Heart left ventricle (tissue), 16 donors: Measurements from ENCODE around the gene COLEC12. TPM values are rescaled to one million over a fixed set of nuclear protein-coding genes. Genes with fewer than 3 reads are reported as not detected.

Experiments
- ATAC-seq, 4 donors: fragments of 200-7000 bp; cut with Tn5 transposase; one replicate each; pipeline ENCODE4 v1.9.1; 2020 to 2022; ENCODE audit warnings: moderate library complexity in 4 of 4, mild to moderate bottlenecking in 3 of 4, moderate number of reproducible peaks in 1 of 4
- DNase-seq, 5 donors: peaks; one replicate each; pipeline ENCODE4 v3.0.0-alpha.2; 2020
- H3K27ac ChIP-seq, 12 donors: fragments of 200-600 bp; sonication (generic) in 4 of 12; one replicate each; pipeline versions ENCODE4 v1.5.0 to v1.8.0; 2016 to 2022; ENCODE audit warnings: mild to moderate bottlenecking in 2 of 12
- H3K27me3 ChIP-seq, 9 donors: fragments of 200-600 bp; sonication (generic) in 2 of 9; one replicate each; pipeline versions ENCODE4 v1.5.1 to v1.8.0; 2016 to 2022; ENCODE audit warnings: mild to moderate bottlenecking in 3 of 9
- H3K36me3 ChIP-seq, 9 donors: fragments of 200-600 bp; sonication (generic) in 2 of 9; one replicate each; pipeline versions ENCODE4 v1.5.0 to v1.8.0; 2018 to 2022; ENCODE audit warnings: mild to moderate bottlenecking in 2 of 9
- H3K4me1 ChIP-seq, 12 donors: fragments of 200-600 bp; sonication (generic) in 4 of 12; one replicate each; pipeline versions ENCODE4 v1.5.0 to v1.8.0; 2016 to 2022; ENCODE audit warnings: mild to moderate bottlenecking in 3 of 12
- H3K4me3 ChIP-seq, 12 donors: fragments of 200-600 bp; sonication (generic) in 4 of 12; one replicate each; pipeline versions ENCODE4 v1.5.0 to v1.8.0; 2017 to 2022; ENCODE audit warnings: mild to moderate bottlenecking in 9 of 12, moderate library complexity in 4 of 12
- H3K9me3 ChIP-seq, 12 donors: fragments of 200-600 bp; sonication (generic) in 4 of 12; one replicate each; pipeline versions ENCODE4 v1.5.0 to v1.8.0; 2016 to 2022; ENCODE audit warnings: mild to moderate bottlenecking in 1 of 12
- POLR2A ChIP-seq, 2 donors: fragments of 450-650 bp; IDR thresholded peaks; one replicate each; pipeline ENCODE4 v1.6.1; 2017; ENCODE audit warnings: antibody characterized with exemption in 2 of 2, mild to moderate bottlenecking in 2 of 2, moderate library complexity in 2 of 2
- WGBS, 4 donors: extraction: QIAGEN DNeasy Blood & Tissue Kit in 2 of 4; methylation state at CpG; one replicate each; pipeline versions ENCODE4 v1.1.5 to v1.1.7; 2013 to 2018; 5-methylcytosine and 5-hydroxymethylcytosine counted together
- intact Hi-C, 10 donors: fragments of 100-400 bp; cut with DNase I; formaldehyde crosslinking; loops; one replicate each; pipeline versions ENCODE4 v1.11.1 to v1.14.2; 2022
- polyA plus RNA-seq, 2 donors: library from polyadenylated mRNA; stranded (reverse); fragments of 200-250 nt; gene quantifications; one replicate each; pipeline ENCODE4 v1.2.3, GENCODE V29; 2013
- total RNA-seq, 9 donors: library from RNA; depleted of rRNA in 2 of 9; stranded (reverse); fragments of >200 nt in 2 of 9; fragmentation: NEBNext Ultra II Directional in 3 of 9; extraction: Animal tissue kit (Norgen Biotek cat#: 25700) in 3 of 9; gene quantifications; one replicate each; pipeline versions ENCODE4 v1.1.0 to v1.2.4, GENCODE V29; 2016 to 2023
- TF ChIP-seq, protein P1 (sequence below), 12 donors: fragments of 200-600 bp; sonication (generic) in 4 of 12; IDR thresholded peaks; one replicate each; pipeline versions ENCODE4 v1.5.0 to v1.8.0; 2018 to 2022; ENCODE audit warnings: antibody characterized with exemption in 12 of 12, mild to moderate bottlenecking in 5 of 12
- donor health status: ischemic (EF 13 %, LVEDD 7.1; RV severe dilation, severe dysfunction).
- donor health status: healthy with polysubstance abuse.
- donor health status: DM: no; HTN: yes; CAD: no.
- donor health status: DM: no; HTN: no; CAD: no.
- donor health status: ischemic (EF 25% LVEDD 6.9; RV normal size, moderate dysfunction).
- donor health status: ischemic (EF 25% LVEDD 5.7; RV mildly dilated, moderate dysfunction).
- donor health status: healthy.
- donor health status: DM: yes; HTN: yes; CAD: no.
- donor health status: ischemic (EF 35%, LVEDD 5.7; RV mildly dilated, moderate dysfunction).
- donor health status: nonischemic (EF 11% LVEDD 7.7; RV severe dilation, severe dysfunction).
- donor health status: DM: yes; HTN: yes; CAD: no.
- donor health status: PGD.
- donor health status: ischemic (EF 29% LVEDD 5.4; RV normal size, mild dysfunction).
- donor health status: nonischemic (EF 23%, LVEDD 6.1; RV moderate dilation, normal function).

COLEC12 gene
- total and polyA plus RNA-seq, 11 donors, result 2.2 to 35.9 (median 7.9) TPM

DNA sequence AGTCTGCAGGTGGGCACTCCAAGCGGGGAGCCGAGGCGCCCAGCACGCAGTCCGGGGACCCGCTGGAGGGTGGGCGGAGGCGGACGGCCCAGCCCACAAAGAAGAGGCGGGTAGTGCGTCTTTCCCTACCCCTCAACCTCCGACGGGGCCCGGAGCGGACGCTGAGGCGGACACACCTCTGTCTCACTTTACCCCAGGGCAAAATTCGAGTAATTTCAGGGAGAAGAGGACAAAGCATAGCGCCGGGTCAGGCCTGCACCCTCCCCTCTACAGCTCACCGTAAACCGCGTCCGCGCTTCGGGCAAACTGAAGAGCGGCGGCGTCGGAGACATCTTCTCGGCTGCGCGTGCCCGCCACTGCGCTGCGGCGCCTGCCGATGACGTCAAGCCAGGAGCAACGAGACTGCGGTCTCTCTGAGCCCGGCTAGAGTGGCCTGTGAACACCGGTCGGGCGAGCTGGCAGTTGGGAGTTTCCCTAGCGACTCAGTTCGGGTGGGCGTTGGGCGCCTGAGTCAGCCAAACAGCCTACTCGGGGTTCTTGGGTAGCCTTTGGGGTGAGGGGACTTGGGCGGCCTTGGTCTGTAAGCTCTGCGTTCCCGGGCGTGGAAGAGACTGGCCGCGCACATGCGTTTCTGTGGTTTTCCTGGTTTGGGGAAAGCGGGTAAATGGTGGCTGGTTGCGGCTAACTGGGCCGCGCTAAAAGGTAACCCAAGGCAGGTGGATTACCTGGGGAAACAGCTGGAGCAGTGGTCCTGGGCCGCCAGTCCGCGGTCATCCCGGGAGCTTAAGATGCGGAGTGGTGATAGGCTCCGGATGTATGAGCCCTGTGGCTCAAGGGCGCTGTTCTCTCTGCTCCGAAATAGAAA is 232.6 kb downstream of the COLEC12 start, which contains the start of gene THOC1:
Gene THOC1, minus strand, starts transcription at position 360 of the 865 bp plus-strand sequence. Its CDS starts 28 bp downstream, at position 332.
- peak within 1 kb of the TSS; percentile 65 to 100 (median 90) for H3K4me3 ChIP-seq
- WGBS, 4 donors, result 0 to 1% (median 0%) methylated on average over 43 to 69 of the region's 69 CpGs
- TF ChIP-seq, protein P1, sequence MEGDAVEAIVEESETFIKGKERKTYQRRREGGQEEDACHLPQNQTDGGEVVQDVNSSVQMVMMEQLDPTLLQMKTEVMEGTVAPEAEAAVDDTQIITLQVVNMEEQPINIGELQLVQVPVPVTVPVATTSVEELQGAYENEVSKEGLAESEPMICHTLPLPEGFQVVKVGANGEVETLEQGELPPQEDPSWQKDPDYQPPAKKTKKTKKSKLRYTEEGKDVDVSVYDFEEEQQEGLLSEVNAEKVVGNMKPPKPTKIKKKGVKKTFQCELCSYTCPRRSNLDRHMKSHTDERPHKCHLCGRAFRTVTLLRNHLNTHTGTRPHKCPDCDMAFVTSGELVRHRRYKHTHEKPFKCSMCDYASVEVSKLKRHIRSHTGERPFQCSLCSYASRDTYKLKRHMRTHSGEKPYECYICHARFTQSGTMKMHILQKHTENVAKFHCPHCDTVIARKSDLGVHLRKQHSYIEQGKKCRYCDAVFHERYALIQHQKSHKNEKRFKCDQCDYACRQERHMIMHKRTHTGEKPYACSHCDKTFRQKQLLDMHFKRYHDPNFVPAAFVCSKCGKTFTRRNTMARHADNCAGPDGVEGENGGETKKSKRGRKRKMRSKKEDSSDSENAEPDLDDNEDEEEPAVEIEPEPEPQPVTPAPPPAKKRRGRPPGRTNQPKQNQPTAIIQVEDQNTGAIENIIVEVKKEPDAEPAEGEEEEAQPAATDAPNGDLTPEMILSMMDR (IDR thresholded peaks at IDR 0.05), result no peak
- TF ChIP-seq POLR2A (IDR thresholded peaks at IDR 0.05), result peak in 1 of 2 donors; percentile 76
- peaks cover 0 to 26% (median 24%) of the 10 kb centered on the region in 9 donors for H3K36me3 ChIP-seq
- H3K9me3 ChIP-seq, result no peaks in the 10 kb centered on the region
- ATAC-seq, result peak; percentile 97 to 99 (median 98)
- peak; percentile 93 to 96 (median 95) for DNase-seq
- intact Hi-C loops, result loop anchor here in 3 of 10 donors (5.0 kb wide), 1 partner anchor 111 kb away; the partner anchor contains the start of gene USP14 (in 3 of the 3)
- no peaks in the 10 kb centered on the region for H3K27me3 ChIP-seq
- H3K27ac ChIP-seq, result peak within 1 kb of the TSS; percentile 78 to 96 (median 90)
- peaks cover 0 to 24% (median 16%) of the 10 kb centered on the region in 12 donors for H3K4me1 ChIP-seq

DNA sequence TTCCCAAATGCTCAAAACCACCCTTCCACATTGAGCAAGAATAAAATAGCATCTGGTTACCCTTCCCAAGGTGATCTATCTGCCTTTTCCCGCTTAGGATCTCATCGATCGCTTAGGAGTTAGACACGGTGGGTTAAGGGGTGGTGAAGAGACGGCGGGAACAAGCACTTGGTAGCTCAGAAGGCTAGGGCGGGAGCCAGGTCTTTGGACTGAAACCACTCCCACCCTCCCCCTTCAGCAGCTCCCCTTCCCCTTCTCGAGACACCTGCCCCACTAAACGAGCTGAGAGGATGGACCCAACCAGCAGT is 233.2 kb downstream of the COLEC12 start:
- H3K4me3 ChIP-seq, result peak overlapping the region; percentile 65 to 100 (median 90)
- DNase-seq, result no peak
- H3K27ac ChIP-seq, result peak overlapping the region; percentile 78 to 96 (median 90)
- TF ChIP-seq, protein P1 (IDR thresholded peaks at IDR 0.05), result no peak
- no peak for TF ChIP-seq POLR2A (IDR thresholded peaks at IDR 0.05)
- intact Hi-C loops, result loop anchor here in 3 of 10 donors (5.0 kb wide), 1 partner anchor 110 kb away; the partner anchor contains the start of gene USP14 (in 3 of the 3)
- 0 to 2% (median 1%) methylated on average over 8 to 9 of the region's 9 CpGs for WGBS, 4 donors
- H3K4me1 ChIP-seq, result peaks cover 0 to 24% (median 16%) of the 10 kb centered on the region in 12 donors
- H3K27me3 ChIP-seq, result no peaks in the 10 kb centered on the region
- H3K36me3 ChIP-seq, result peaks cover 0 to 32% (median 30%) of the 10 kb centered on the region in 9 donors
- no peak for ATAC-seq
- H3K9me3 ChIP-seq, result no peaks in the 10 kb centered on the region

Other genes with a start within 250 kb of the COLEC12 start
- 10 to 100 TPM in 3 of 9 donors, 1 to 10 TPM in 6; 6.4 to 17.7 (median 9.6) TPM for gene THOC1, start 232.7 kb downstream of the COLEC12 start, total RNA-seq
- 10 to 100 TPM; 10.2 to 19.0 TPM for gene THOC1, start 232.7 kb downstream of the COLEC12 start, polyA plus RNA-seq
- not detected for gene CETN1, start 79.7 kb upstream of the COLEC12 start, total RNA-seq
- not detected for gene CETN1, start 79.7 kb upstream of the COLEC12 start, polyA plus RNA-seq
- gene CLUL1, start 96.3 kb upstream of the COLEC12 start, total RNA-seq, result under 1 TPM in 2 of 9 donors, not detected in 7; 0.57 to 0.64 TPM
- gene CLUL1, start 96.3 kb upstream of the COLEC12 start, polyA plus RNA-seq, result not detected
- gene TYMS, start 157.0 kb upstream of the COLEC12 start, total RNA-seq, result 10 to 100 TPM in 1 of 9 donors, 1 to 10 TPM in 7, not detected in 1; 1.4 to 32.3 (median 2.7) TPM
- gene TYMS, start 157.0 kb upstream of the COLEC12 start, polyA plus RNA-seq, result under 1 TPM; 0.34 to 1.00 TPM
- 10 to 100 TPM; 14.1 to 38.7 (median 22.2) TPM for gene ENOSF1, start 211.9 kb upstream of the COLEC12 start, total RNA-seq
- 10 to 100 TPM in 1 of 2 donors, 1 to 10 TPM in 1; 9.9 to 28.8 TPM for gene ENOSF1, start 211.9 kb upstream of the COLEC12 start, polyA plus RNA-seq